ENCODE measurements around the gene NDUFV1.
A peak's percentile ranks its signal among the peaks of the same experiment; 100 is the strongest.
"Not testable (repeated sequence)": the region's sequence is repeated elsewhere in the genome, so short reads cannot be mapped to it uniquely, and the experiment has no call there.

Gene NDUFV1

DNA sequence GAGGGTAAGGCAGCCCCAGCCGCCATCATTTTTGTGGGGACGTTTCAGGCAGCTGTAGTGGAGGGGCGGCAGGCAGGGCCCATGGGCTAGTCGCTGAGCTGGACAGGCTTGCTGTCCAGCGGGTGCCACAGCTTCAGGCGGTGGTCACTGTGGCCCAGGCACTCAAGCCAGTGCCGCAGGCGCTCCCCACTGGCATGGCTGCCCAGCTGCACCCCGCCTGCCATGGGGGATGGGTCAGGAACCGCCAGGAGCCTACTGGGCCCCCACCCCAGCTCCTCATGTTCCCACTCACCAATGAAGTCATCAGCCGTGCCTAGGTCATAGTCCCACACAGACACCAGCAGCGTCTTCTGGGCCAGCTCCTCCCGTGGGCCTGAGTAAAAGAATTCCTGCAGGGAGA lies 6.0 kb downstream of the NDUFV1 start:
- no peak for DNase-seq

DNA sequence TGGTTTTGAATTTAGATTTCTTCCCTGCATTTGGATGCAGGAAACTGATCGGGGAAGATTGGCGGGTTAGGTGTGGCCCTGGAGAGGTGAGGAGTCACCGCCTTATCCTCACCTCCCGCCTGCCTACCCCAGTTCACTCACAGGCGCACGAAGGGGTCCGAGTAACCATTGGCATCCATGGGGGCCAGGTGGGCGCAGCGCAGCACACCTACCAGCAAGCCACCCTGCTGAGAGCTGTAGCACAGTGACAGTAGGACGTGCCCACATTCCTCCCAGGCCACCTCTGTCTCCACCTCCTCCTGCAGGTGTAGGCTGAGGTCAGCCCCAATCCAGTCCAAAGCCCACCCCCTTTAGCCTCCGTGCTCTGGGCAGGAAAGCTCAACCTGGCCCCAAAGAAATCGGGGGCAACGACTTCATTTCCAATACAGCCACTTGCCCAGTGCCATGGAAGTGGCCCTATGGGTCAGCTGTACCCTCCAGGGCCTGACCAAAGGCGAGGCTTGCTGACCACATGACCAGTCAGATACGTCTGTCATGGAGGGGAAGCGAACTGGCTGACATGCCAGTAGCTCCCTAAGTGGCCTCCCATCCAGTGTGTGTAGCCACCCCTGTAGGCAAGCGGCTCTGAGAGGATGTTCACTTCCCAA lies 6.7 kb downstream of the NDUFV1 start:
- DNase-seq, result no peak

DNA sequence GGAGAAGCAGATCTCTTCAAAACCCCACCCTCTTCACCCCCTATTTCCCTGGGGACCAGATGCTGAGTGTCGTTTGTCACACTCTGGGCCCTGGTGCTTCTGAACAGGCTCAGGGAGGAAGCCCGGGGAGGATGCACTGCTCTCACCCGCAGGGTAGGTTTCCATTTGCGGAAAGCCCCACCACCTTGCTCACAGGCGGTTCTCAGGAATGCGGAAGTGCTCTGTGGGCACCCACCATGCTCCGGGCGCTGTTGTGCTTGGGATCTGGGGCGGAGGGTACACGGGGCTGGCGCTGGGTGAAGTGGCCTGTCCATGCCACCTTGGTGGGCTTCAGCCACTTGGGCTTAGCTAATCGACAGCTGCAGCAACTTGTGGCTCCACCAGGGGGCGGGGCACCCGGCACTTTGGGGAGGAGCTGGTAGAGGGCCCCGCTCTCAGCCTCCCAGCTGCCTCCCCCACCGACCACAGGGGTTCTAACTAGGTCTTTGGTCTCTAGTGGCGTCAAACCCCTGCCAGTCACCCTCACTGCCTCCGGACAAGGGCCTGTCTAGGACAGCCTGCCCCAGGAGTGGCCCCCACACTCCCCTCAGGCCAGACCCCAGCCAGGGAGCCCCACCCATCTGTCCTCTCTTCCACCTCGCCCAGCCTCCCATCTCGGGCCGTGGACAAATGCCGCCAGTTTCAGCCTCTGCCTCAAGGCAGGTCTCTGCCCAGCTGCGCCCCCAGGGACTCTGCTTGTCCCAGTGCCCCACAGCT lies 7.4 kb downstream of the NDUFV1 start:
- peak; percentile 87 to 89 for DNase-seq

DNA sequence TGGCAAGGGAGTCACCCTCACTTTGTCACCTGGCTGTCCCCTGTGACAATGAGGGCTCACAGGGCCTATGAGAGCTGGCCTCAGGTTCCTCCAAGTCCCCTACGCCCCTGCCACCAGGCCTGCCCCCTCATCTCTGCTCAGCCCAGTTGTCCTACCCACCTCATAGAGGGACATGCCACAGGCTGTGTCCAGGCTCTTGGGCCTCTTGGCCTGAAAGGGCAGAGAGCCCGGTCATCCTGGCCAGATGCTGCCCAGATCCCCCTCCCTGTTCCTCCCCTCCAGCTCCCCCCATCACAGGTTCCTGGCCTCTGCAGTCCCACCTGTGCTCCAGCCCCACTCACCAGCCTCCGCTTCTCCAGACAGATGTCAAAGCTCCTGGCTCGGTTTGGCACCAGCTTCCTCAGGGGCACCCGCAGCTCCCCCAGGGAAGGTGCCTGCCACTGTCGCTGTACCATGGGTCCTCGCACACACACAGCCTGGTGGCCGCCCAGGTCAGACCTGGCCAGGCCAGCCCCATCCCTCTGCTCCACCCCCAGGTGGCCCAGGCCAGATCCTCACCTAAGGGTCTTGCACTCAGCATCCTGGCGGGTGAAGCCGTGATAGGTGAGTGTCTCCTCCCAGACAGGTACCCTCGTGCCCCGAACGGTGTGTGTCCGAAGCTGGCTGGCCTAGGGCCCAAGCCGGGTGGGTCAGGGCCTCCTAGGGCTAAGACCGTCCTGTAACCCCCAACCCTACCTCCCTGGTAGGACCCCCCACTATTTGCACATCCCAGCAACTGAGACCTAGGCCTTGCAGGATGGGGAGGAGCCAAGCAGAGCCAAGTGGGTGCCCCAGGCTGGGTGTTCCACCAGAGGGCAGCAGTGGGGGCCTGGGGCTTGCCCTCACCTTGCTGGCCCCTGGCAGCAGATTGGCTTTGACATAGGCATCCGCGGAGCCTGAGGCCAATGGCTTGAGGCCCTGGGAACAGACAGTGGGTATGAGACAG lies 8.3 kb downstream of the NDUFV1 start:
- peak; percentile 79 to 81 for DNase-seq

DNA sequence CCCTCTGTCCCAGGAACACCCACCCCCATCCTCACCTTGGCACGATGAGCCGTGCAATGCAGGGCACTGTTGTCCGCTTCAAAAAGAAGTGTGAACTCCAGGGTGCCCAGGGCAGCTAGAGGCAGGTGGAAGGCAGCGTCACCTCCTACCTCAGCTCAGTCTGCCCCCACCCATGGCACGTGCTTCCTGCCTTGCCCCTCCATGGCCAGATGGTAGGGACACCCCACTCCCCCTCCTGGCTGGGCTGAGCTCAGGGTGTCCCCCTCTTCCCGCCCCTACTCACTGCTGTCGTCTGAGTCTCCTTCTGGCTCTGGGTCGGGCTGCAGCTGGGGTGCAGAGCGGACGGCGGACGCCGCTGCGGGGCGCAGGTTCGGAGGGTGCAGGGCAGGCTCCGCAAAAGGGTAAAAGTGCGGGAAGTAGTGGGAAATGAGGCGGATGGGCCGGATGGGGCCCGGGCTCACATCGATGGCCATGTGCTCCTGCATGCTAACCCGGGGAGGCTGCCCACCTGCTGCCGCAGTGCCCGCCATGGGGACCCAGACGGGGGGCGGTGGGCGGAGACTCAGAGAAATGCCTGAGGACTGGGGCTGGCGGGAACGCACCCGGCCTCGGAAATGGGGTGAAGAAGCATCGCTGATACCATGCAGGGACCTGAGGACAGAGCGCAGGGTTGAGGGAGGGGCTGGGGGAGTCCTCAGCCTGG lies 9.1 kb downstream of the NDUFV1 start:
- no peak for DNase-seq

DNA sequence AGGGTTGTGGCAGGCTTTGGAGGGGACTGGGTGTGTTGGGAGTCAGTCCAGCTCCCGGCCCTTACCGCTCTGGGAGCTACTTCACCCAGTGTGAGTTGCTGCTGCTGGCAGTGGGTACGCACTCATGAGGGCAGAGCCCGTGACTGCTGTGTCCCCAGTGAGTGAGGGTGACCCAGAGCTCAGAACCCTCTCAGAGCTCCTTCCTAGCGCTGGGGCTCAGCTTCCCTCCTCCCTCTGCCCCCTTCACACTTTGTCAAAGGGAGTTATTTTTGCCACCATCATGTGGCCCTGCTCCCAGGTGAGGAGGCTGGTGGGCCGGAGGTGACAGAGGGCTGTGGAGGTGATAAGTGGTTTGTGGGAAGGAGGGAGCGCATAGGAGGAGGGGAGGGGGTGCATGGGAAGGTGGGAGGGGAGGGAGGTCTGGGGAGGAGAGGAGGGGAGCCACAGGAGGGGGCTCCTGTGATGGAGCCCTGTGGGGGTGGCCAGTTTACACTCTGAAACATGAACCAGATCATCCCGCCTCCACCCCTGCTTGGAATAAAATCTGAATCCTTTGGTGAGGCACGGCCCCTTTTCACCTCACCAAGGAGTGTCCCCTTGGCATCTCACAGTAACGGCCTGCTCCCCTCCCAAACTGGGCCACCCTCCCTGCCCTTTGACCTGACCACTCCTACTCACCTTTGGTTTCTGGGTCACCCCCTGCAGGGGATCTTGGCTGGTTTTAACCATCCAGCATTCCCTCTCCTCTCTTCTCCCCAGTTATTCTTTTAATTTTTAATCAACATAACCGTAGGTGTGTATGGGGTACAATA lies 9.9 kb downstream of the NDUFV1 start:
- DNase-seq, result no peak

DNA sequence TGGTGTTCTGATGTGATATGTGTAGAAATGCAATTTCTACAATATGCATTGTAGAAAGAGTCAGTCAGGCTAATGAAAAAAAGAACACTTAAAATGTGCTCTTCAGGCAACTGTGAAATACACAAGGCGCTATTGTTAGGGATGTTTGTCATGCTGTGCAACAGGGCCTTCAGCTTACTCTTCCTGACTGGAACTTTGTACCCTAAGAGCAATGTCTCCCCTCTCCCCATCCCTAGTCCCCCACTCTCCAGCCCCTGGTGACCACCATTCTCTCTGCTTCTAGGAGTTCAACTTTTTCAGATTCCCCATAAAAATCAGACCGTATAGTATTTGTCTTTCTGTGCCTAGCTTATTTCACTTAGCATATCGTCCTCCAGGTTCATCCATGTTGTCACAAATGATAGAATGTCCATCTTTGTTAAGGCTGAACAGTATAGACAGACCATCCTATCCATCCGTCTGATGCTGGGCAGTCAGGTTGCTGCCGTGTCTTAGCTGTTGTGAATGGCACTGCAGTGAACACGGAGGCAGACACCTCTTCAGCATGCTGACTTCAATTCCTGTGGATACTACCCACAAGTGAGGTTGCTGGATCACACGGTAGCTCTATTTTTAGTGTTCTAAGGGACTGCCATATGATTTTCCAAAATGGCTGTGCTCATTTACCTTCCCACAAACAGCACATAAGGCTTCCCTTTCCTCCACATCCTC lies 10.7 kb downstream of the NDUFV1 start:
- no peak for DNase-seq

DNA sequence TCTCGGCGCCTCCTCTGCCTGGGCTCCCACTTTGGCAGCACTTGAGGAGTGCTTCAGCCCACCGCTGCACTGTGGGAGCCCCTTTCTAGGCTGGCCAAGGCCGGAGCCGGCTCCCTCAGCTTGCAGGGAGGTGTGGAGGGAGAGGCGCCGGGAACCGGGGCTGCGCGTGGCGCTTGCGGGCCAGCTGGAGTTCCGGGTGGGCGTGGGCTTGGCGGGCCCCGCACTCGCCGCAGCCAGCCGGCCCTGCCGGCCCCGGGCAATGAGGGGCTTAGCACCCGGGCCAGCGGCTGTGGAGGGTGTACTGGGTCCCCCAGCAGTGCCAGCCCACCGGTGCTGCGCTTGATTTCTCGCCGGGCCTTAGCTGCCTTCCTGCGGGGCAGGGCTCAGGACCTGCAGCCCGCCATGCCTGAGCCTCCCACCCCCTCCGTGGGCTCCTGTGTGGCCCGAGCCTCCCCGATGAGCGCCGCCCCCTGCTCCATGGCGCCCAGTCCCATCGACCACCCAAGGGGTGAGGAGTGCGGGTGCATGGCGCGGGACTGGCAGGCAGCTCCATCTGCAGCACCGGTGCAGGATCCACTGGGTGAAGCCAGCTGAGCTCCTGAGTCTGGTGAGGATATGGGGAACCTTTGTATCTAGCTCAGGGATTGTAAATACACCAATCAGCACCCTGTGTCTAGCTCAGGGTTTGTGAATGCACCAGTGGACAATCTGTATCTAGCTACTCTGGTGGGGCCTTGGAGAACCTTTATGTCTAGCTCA lies 12.3 kb downstream of the NDUFV1 start:
- DNase-seq, result not testable (repeated sequence)

DNA sequence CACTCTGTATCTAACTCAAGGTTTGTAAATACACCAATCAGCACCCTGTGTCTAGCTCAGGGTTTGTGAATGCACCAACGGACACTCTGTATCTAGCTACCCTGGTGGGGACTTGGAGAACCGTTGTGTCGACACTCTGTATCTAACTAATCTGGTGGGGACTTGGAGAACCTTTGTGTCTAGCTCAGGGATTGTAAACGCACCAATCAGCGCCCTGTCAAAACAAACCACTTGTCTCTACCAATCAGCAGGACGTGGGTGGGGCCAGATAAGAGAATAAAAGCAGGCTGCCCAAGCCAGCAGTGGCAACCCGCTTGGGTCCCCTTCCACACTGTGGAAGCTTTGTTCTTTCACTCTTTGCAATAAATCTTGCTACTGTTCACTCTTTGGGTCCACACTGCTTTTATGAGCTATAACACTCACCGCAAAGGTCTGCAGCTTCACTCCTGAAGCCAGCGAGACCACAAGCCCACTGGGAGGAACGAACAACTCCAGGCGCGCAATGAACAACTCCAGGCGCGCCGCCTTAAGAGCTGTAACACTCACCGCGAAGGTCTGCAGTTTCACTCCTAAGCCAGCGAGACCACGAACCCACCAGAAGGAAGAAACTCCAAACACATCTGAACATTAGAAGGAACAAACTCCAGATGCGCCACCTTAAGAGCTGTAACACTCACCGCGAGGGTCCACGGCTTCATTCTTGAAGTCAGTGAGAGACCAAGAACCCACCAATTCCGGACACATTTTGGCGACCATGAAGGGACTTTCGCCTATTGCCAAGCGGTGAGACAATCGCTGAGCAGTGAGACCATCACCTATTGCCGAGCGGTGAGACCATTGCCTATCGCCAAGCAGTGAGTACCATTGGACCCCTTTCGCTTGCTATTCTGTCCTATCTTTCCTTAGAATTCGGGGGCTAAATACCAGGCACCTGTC lies 13.2 kb downstream of the NDUFV1 start:
- DNase-seq, result not testable (repeated sequence)

DNA sequence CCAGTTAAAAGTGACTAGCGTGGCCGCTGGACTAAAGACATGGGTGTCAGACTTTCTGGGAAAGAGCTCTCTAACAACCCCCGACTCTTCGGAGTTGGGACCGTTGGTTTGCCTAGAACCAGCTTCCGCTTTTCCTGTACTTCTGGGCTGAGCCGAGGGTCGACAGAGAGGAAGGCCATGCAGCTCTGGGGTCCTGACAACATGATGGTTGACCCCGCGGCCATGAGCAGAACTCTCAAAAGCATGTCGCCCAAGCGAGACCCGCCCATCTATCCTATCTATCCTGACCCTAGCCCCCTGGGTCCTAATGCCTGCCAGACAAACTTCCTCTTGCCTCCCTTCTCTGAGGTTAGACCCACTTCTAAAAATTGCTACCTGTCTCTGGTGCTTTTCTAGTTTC lies 13.9 kb downstream of the NDUFV1 start:
- not testable (repeated sequence) for DNase-seq

DNA sequence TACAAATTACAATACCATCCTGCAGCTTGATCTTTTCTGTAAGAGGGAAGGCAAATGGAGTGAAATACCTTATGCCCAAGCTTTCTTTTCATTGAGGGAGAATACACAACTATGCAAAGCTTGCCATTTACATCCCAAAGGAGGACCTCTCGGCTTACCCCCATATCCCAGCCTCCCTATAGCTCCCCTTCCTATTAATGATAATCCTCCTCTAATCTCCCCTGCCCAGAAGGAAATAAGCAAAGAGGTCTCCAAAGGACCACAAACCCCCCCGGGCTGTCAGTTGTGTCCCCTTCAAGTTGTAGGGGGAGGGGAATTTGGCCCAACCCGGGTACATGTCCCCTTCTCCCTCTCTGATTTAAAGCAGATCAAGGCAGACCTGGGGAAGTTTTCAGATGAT lies 15.2 kb downstream of the NDUFV1 start:
- not testable (repeated sequence) for DNase-seq

DNA sequence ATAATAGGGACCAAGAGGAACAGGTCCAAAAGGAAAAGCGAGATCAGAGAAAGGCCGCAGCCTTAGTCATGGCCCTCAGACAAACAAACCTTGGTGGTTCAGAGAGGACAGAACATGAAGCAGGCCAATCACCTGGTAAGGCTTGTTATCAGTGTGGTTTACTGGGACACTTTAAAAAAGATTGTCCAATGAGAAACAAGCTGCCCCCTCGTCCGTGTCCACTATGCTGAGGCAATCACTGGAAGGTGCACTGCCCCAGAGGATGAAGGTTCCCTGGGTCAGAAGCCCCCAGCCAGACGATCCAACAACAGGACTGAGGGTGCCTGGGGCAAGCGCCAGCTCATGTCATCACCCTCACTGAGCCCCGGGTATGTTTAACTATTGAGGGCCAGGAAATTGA lies 16.2 kb downstream of the NDUFV1 start:
- DNase-seq, result not testable (repeated sequence)

DNA sequence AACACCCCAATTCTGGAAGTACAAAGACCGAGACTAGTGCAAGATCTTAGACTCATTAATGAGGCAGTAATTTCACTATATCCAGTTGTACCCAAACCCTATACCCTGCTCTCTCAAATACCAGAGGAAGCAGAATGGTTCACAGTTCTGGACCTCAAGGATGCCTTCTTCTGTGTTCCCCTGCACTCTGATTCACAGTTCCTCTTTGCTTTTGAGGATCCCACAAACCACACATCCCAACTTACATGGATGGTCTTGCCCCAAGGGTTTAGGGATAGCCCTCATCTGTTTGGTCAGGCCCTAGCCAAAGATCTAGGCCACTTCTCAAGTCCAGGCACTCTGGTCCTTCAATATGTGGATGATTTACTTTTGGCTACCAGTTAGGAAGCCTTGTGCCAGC lies 17.1 kb downstream of the NDUFV1 start:
- DNase-seq, result not testable (repeated sequence)

DNA sequence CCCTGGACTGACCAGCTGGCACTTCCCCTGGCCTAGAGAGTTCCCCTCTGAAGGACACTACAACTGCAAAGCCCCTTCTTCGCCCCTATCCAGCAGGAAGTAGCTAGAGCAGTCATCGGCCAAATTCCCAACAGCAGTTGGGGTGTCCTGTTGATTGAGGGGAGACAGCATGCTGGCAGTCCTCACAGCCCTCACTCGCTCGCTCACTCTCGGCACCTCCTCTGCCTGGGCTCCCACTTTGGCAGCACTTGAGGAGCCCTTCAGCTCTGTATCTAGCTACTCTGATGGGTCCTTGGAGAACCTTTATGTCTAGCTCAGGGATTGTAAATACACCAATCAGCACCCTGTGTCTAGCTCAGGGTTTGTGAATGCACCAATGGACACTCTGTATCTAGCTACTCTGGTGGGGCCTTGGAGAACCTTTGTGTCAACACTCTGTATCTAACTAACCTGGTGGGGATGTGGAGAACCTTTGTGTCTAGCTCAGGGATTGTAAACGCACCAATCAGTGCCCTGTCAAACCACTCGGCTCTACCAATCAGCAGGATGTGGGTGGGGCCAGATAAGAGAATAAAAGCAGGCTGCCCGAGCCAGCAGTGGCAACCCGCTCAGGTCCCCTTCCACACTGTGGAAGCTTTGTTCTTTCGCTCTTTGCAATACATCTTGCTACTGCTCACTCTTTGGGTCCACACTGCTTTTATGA lies 19.5 kb downstream of the NDUFV1 start:
- not testable (repeated sequence) for DNase-seq

DNA sequence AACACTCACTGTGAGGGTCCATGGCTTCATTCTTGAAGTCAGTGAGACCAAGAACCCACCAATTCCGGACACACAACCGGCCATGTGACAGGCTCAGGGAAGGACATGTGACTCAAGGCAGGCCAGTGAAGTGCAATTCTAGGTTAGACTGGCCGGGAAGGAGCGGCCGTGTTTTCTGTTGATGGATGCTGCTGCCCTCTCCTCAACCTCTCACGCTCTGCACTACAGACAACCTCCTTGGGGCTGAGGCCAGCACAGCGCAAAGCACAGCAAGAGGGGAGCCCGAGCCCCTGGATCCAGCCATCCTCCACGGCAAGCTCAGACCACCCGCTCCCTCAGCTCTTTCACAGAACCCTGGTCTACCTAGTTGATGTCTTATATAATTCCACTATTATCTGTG lies 20.2 kb downstream of the NDUFV1 start:
- DNase-seq, result no peak

DNA sequence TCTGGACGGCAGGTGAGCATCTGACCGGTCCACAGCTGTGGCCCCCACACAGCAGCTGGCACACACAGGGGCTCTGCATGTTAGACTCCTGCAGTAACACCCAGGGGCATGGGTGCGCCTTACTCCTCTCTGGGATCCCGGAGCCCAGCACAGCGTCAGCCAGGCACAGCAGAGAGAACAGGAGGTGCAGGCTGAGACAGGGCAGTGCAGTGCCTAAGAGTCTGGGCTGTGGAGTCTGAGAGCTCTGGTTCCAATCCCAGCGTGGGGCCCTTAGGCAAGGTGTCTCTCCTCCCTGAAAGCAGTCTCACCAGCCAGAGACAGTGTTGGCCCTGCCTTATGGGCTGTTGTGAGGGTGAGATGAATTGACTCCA lies 20.7 kb downstream of the NDUFV1 start:
- no peak for DNase-seq

DNA sequence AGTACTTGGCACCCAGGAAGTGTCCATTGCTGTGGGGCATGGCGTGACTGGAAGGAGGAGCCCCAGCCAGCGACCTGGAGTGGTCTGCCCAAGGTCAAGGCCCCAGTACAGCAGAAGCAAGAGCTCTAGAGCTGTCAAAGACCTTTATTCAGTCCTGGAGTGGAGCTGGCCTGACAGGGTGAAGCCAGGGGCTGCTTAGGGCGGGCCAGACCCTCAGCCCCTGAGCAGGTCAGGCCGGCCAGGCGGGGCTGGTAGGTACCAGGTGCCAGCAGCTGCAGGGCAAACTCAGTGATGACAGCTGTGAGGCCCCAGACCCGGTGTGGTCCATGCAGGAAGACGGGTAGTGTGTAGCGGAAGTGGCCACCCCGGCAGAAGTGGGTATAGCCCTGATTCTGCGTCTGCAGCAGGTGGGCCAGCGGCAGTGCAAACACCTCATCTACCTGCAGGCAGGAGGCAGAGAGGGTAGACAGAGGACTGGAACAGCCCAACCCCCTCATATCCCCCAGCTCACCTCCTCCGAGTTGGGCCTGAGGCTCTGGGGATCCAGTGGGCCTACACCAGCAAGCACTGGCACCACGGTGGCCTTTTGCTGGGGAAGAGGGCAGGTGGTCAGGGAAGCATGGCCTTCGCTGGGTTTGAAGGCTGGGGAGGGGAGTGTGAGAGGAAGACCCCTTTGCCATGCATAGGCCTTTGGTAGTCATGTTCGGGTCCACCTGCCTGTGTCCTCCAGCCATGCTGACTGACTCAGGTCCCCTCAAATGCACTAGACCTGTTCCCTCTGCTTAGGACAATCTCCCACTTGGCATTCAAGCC lies 21.3 kb downstream of the NDUFV1 start:
- no peak for DNase-seq

Data from activated T-cell treated with anti-CD3 and anti-CD28 coated beads, Interleukin-2, amount 50 U/mL, for 48 hours (primary cell).